NOMO-1 treated with dmso at 0.1 percent for 144 hours (cell line): ENCODE data around the gene EPB41L4B.
A peak's percentile ranks its signal among the peaks of the same experiment; 100 is the strongest.
"Not testable (repeated sequence)": the region's sequence is repeated elsewhere in the genome, so short reads cannot be mapped to it uniquely, and the experiment has no call there.

Experiments
- DNase-seq: peaks from one replicate; lab custom pipeline; 2025; ENCODE audit not compliant: unreplicated experiment; lab: John Stamatoyannopoulos, UW

The EPB41L4B gene

DNA sequence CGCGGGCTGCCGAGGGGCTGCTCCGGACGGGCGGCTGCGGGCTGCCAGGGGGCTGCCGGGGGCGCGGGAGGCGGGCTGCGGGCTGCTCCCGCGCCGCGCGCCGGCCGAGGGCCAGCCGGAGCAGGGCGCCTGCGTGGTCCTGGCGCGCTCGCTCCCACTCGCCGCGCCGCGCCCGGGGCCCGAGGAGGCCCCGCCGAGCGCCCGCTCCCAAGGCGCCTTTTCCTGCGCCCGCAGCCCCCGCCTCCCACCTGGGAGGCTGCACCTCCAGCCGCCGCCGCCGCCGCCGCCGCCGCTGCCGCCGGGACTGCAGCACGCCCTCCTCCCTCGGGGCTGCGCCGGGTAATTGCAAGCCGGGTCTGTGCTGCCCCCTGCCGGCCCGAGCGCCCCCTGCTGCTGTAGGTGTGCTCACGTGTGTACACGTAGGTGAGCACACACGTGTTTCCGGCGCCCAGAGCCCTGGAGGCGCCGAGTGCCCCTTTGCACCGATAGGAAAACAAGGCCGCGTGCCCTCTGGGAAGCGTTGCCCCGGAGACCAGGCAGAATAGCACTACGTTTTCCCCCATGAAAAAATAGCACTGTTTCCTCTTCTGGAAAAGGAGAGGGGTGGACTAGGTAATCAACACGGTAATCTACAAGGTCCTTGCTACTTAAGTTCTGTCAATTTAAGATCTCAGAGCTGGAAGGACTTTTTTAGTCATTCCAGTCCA lies at the start of gene EPB41L4B:
EPB41L4B (minus strand) TSS at position 318 of the 707 bp plus-strand sequence. CDS start 613 bp downstream, outside the sequence.
- peak; percentile 21 for DNase-seq

DNA sequence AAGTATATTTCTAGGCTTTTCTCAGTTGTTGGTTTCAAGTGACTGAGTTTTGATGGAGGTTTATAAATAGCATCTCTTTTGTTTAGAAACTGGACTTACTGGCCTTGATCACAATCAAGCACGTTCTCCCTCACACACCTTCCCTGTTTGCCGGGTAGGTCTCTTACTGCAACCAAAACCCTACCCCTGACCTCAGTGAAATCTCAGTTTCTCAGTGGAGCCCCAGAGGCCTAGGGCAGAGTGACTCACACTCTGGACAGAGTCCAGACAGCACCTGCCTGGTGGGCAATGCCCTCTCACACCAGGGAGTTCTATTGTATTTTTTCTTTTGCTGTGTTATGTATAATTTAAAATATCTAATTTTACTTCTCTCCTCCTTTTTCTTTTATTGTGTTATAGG lies 48.4 kb upstream of the EPB41L4B start:
- DNase-seq = no peak

DNA sequence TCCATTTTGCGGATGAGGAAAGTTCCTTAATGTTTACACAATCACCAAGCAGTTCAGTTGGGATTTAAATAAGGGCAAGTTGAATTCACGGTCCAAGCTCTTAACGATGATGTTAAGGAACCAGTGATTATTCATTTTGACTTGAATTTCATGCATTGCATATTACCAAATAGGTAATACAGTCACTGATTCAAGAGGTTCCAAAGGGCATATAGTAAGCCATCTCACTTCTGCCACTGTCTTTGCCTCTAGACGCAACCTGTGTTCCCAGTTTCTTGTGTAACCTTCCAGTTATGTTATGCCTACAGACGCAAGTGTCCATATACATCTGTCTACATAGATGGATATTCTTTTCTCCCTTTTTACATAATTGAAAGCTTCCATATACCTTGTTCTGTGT lies 39.9 kb upstream of the EPB41L4B start:
- no peak for DNase-seq

DNA sequence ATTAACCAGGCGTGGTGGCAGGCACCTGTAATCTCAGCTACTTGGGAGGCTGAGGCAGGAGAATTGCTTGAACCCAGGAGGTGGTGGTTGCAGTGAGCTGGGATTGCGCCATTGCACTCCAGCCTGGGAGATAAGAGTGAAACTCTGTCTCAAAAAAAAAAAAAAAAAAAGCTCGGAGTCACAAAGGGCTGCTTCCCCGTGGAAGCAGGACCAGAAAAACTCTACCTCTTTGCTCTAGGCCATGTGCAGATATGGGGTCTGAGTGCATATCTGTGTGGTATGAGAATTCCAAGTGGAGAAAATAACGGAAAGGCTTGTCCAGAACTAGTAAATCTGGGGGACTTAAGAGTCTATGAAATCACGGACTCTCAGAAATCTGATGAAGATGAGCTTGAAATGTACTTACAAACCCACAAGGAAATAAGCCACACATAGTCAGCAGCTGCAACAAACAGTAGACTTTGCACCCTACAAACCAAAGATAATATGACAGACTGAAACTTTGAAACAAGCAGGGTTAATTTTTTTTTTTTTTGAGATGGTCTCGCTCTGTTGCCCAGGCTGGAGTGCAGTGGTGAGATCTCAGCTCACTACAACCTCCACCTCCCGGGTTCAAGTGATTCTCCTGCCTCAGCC lies 38.2 kb upstream of the EPB41L4B start:
- not testable (repeated sequence) for DNase-seq

DNA sequence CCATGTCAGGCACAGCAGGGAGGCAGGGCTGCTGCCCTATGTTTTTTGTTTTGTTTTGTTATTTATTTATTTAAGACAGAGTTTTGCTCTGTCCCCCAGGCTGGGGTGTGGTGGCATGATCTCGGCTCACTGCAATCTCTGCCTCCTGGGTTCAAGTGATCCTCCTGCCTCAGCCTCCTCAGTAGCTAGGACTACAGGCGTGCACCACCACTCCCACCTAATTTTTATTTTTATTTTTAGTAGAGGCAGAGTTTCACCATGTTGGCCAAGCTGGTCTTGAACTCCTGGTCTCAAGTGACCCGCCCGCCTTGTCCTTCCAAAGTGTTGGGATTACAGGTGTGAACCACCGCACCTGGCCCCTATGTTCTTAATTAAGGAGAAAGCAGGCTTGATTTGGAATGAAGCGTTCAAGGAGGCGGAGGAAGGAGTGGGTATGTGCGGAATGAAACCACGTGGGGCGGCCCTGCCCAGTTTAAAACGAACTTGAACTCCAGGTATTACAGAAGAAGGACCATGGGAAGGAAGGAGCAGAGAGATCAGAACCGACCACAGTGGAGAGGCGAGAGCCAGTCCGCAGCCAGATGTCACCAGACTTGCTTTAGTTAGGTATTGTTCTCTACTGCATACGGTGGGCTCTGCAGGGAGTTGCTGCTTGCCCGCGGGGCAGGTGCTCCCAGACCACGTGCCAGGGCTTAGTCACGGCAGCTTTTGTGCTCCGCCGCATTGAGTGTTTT lies 34.9 kb upstream of the EPB41L4B start:
- DNase-seq = no peak

DNA sequence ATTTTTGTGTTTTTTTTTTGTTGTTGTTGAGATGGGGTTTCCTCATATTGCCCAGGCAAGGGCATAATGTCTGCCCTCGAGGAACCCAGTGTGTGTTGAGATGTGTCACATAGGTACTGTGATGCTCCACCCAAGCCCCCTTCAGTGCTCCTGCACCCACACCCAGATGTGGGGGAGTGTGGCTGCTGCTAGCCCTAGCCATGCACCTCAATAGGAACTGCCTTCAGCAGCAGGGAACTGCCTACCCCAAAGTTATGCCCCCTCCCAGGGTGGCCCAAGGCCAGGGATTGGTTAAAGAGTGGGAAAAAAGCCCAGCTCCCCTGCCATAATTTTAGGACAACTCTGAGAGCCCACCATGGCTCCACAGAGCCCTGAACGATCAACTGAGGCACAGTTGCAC lies 33.3 kb upstream of the EPB41L4B start:
- no peak for DNase-seq

DNA sequence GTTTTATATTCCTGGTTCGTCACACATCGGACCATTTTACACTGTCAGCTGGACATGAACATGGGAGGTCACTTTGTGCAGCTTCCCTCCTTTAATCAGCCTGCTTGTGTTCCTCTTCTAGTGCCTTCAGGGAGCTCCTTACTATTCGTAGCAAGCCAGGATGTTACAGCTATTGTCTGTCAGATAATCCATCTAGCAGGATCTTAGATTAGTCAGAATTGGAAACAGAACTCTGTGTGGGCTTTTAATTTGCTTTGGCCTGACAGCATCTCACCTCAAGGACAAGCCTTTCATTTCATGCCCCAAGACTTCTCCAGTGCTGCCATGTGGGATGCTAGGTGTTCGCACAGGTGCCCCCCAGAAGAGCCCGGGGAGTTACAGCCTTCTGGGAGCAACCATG lies 30.2 kb upstream of the EPB41L4B start:
- no peak for DNase-seq

DNA sequence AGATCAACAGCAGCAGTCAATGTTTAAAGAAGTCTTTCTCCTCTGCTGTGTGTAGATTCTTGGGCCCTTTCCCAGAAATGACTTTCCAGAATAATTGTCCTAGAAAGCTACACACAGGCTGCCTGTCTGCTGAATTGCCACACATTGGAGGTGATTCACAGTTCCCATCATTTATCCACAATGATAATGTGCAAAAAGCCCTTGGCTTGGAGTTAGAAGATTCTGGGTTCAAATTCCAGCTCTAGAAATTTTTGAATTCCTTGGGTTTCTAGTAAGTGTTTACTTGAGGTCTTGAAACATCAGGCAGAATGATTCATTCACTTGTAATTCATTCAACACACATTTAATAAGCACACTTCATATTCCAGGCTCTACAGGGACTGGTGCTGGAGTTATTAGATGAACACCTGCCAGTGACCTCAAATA lies 28.6 kb upstream of the EPB41L4B start:
- DNase-seq = no peak

DNA sequence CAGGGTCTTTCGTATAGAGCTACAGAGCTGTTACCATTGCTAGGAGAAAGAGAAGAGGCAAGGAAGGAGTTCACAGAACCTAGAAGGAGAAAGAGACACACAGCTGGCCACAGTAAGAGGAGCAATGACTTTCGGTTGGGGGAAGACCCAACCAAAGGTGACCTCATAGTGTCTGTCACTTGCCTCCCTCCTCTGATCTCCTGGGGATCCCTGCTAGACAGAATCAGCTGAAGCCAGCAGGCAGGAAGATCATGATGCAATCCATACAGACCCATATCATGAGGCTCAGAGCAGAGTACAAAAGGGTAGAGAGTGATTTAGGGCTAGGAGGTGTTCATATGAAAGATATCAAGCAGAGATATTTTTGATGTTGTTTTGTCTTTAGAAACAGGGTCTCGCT lies 26.0 kb upstream of the EPB41L4B start:
- no peak for DNase-seq

DNA sequence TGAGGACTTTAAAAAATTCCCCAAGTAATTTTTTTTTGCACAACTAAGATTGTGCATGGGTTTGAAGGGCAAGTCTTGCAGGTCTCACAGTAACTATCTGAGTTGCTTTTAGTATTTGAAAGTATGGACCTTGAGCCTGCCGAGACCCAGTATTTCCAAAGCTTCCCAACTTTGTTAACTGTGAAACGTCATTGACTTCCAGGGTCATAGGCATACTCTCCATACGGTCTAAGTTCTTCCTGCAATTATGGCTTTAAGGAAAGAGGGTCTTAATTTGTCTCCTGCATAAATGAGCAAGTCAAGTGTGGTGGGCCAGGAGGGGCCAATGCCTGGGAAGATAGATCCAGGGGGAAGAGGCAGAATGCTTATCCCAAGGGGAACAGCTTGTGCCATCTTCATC lies 24.0 kb upstream of the EPB41L4B start:
- DNase-seq = no peak

DNA sequence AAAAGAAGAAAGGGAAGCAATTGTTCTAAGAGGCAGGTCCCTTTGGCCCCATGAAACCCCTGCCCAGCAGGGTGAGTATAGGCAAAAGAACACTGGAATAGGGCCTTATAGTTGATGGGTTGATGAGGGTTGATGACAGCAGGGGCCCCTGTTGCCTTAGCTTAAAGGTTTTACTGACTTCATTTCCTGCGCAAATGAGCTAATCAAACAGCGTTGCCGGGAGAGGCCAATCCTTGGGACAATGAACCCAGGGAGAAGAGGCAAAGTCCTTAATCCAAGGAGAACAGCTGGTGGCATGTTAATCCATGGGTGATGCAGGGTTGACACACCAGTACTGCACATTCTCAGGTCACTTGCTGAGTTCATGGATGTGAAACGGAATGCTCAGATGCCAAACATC lies 22.0 kb upstream of the EPB41L4B start:
- DNase-seq = no peak

DNA sequence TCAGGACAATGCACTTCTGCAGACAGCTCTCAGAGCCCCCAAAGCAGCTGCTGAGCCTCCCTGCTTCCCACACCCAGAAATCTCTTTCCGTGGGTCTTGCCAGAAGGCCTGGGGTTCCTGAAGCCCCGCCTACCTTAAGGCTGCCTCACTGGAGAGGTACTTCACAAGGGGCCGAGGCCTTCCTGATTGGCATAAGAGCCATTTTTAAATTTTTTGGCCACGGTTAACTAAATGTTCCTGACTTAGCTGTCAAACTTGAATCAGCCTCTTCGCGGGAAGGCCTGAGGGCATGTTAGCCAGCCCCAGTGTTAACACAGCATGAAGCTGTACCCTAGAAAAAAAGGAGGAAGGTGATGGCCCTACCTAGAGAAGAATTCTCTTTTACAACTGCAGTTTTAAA lies 20.7 kb upstream of the EPB41L4B start:
- no peak for DNase-seq

DNA sequence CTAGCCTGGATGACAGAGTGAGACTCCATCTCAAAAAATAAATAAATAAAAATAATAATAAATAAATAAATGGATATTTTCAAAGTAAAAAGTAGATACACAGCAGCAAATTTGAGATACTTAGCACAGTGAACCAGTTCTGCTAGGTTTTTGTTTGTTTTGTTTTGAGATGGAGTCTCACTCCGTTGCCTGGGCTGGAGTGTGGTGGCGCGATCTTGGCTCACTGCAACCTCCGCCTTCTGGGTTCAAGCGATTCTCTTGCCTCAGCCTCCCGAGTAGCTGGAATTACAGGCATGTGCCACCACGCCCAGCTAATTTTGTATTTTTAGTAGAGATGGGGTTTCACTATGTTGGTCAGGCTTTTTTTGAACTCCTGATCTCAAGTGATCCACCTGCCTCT lies 20.1 kb upstream of the EPB41L4B start:
- not testable (repeated sequence) for DNase-seq

DNA sequence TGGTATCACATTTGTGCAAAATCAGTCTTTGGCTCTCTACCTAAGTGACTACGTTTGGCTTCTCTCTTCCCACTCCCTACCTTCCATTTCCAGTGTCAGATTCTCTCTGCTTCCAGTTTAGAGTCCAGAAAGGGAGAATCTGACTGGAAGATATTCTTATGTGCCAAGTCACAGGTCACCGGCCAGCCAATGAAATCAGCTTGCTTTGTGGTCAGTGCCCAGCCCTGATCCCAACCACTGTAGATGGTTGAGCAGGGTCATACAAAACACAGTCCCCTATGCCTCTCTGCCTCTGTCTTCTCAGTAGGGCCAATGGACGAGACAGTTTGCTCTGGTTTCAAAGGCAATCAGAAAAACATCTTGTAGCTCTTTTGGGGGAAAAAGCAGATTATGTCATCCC lies 15.6 kb upstream of the EPB41L4B start:
- no peak for DNase-seq

DNA sequence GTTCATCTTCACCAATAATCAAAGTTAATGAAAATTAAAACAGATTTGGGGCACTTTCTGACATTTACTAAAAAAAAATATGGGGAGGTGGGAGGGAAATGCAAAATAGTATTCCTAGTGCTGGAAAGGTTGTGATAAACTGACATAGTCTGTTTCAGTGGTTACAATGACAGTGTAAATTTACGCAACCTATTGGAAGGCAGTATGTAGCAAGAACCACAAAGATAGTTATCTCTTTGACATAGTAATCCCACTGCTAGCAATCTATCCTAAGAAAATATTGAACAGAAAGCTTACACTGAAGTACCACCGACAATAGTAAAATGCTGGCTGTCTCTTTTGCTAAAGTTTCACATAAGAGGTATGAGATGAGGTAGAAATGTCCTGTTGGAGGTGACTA lies 15.1 kb upstream of the EPB41L4B start:
- DNase-seq = no peak

DNA sequence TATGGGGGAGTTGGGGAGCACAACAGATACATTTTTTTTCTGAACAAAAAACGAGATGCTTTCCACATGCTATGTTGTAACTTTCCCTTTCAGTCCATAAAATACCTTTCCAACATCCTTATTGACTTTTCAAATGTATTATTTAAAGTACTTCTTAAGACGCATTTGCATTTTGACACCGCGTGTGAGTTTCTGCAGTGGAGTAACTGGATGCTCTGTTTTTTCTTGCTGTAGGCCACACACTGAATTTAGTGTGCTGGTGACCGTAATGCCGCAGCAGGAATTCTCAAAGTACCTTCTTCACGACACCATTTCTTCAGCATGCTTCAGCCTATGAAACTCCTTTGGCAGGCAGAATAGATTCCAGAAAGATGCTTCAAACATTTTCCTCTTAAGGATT lies 14.3 kb upstream of the EPB41L4B start:
- DNase-seq = no peak

DNA sequence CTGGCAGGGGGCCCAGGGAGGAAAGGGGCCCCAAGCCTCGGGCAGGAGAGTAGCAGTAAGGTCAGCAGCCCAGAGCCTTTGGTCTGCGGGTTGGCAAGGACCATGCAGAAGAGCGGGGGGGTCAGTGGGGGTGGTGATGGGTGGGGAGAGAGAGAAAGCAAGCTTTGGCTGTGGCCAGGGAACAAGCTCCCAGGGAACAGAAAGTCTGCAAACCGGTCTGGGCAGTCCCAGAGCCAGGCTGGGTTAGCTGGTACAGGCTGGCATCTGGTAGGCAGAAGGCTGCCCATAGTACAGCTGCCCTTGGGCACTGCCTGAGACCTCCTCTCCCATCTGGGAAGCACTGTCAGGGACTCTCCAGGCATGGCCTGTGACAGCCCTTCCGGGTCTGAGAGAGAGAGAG lies 10.5 kb upstream of the EPB41L4B start:
- DNase-seq = no peak

DNA sequence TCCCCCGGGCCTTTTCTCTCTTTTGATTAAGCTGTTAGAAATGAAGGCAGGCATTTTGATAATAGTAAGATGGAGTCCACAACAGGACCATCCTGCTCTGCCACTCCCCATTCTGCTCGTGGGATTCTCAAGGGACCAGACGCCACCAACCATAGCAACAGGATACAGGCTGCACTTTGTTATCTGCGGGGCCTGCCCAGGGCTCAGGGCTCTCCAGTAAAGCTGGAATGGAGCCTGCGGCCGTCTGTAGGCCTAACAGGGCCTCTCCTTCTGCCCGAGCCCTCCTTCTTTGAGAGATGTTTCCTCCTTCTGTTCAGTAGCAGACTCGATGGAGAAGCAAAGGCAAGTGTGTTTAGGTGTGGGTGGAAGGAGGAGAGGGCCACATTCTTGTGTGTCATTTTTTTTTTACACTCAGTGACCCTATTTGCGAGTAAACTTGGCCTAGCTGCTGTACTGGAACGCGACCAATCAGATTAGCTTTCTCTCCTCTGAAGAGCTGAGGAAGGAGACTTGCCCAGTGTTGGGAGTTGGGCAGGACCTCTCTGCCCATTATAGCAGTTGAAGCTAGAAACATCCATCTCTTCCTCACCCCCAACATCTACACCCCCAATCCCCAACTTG lies 8.9 kb upstream of the EPB41L4B start:
- no peak for DNase-seq

DNA sequence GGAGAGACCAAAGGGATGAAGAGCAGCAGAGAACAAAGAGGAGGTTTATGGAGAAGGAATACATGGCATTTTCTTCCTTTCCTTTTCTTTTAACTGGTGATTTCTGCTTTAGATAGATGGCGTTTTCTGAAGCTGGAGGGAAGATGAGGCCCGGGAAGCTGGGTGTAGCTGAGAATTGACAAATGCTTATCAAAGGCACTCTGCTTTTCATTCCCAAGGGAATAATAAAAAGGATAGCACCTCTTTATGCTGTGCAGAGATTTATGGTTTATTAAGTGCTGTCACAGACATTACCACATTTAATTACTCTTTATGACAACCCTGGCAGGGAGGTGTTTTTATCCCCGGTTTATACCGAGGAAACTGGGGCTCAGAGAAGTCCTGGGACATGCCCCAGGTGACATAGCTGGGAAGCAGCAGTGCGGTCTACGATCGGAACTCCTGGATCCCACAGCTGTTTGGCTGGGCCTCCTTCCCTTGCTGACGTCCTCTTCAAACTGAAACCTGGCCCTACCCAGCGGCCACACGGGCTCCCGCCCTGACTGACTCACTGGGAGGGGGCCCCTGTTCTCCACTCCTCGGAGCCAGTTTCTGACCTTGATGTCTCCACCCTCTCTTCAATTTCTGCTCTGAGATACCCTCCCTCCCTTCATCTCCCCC lies 8.2 kb upstream of the EPB41L4B start:
- DNase-seq = no peak

DNA sequence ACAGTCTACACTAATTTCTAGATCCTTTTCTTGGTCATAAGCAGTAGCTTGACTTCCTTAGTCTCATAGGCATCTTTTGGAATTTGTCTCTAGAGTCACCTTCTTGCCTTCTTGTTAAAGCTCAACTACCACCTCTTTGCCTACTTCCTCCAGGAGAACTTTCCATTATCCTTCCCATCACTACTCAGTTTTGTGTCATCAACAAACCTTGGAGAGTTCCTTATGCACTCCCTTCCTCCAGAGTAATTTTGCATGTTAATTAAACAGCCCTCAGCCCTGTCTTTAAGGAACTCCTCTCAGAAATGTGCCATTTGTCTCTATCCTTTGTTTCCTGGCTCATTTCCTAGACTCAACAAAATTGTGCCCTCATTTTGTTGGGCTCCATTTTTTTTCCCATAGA lies 4.2 kb upstream of the EPB41L4B start:
- DNase-seq = no peak

DNA sequence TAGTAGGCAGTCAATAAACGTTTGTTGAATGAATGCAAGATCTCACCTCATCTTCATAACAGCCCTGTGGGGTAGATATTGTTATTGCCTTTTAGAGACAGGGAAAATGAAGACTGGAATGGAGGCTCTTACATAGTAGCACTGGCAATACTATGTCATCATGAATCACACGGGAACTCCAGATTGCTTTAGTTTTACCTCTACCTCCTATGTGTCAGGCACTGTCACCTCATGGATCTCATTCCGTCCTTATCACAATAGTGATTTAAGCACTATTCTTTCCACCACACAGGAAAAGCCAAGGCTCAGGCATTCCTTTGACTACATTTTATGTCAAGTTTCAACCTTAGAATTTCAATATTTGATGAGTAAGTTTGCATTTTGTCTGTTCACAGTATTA lies 2.9 kb upstream of the EPB41L4B start:
- DNase-seq = no peak
